ENCODE data around the gene POFUT1. TPM values are rescaled to one million over a fixed set of nuclear protein-coding genes. Genes with fewer than 3 reads are reported as not detected.

POFUT1 gene
- total RNA-seq, 6 experiments from 2014 or later, result 24.2 to 40.2 (median 28.7) TPM

GRCh38 chr20:32281711-32282110 is 74.0 kb downstream of the POFUT1 start:
- TF ChIP-seq CTCF (IDR thresholded peaks at IDR 0.05), result no peak
- TF ChIP-seq POLR2A (IDR thresholded peaks at IDR 0.05), result no peak
- Histone ChIP-seq H3K4me1 (peaks cover 0 to 31% (median 8%) of the 10 kb centered on the region in 4 donors), H3K4me3 (no peak overlapping the region), H3K9me3 (no peaks in the 10 kb centered on the region), H3K27me3 (no peaks in the 10 kb centered on the region), H3K36me3 (no peaks in the 10 kb centered on the region), H3K27ac (peak overlapping the region in 1 of 3 donors; percentile 30)
- intact Hi-C loops (cut with DNase I), result no loop called here
- ATAC-seq, result no peak
- DNase-seq, result no peak
- WGBS (ENCODE audit: insufficient coverage, low coverage, low lambda C conversion rate, missing lambda C conversion rate), result 89% methylated on average over 4 of the region's 4 CpGs

GRCh38 chr20:32282461-32282860 is 74.8 kb downstream of the POFUT1 start:
- Histone ChIP-seq H3K27ac (peak overlapping the region in 2 of 3 donors; percentile 30 to 35), H3K9me3 (no peaks in the 10 kb centered on the region), H3K4me1 (peaks cover 0 to 31% (median 12%) of the 10 kb centered on the region in 4 donors), H3K27me3 (no peaks in the 10 kb centered on the region), H3K4me3 (no peak overlapping the region), H3K36me3 (no peaks in the 10 kb centered on the region)
- ATAC-seq, result peak; percentile 76 to 93 (median 90)
- DNase-seq, result peak; percentile 55 to 88 (median 85)
- no peak for TF ChIP-seq CTCF (IDR thresholded peaks at IDR 0.05)
- TF ChIP-seq POLR2A (IDR thresholded peaks at IDR 0.05), result no peak
- 50% methylated on average over 2 of the region's 4 CpGs for WGBS (ENCODE audit: insufficient coverage, low coverage, low lambda C conversion rate, missing lambda C conversion rate)
- intact Hi-C loops (cut with DNase I), result no loop called here

- DNase-seq, result no peak
- ATAC-seq, result no peak
- 43% methylated on average over 2 of the region's 3 CpGs for WGBS (ENCODE audit: insufficient coverage, low coverage, low lambda C conversion rate, missing lambda C conversion rate)
- Histone ChIP-seq H3K27ac (no peak overlapping the region), H3K9me3 (no peaks in the 10 kb centered on the region), H3K4me3 (no peak overlapping the region), H3K27me3 (no peaks in the 10 kb centered on the region), H3K4me1 (peaks cover 0 to 43% (median 20%) of the 10 kb centered on the region in 4 donors), H3K36me3 (no peaks in the 10 kb centered on the region)
- intact Hi-C loops (cut with DNase I), result no loop called here
- no peak for TF ChIP-seq POLR2A (IDR thresholded peaks at IDR 0.05)
- no peak for TF ChIP-seq CTCF (IDR thresholded peaks at IDR 0.05)
These were observed 77.5 kb downstream of the POFUT1 start for GRCh38 chr20:32285082-32285620.

- Histone ChIP-seq H3K9me3 (no peaks in the 10 kb centered on the region), H3K27me3 (no peaks in the 10 kb centered on the region), H3K36me3 (no peaks in the 10 kb centered on the region), H3K4me3 (no peak overlapping the region), H3K4me1 (peaks cover 0 to 50% (median 24%) of the 10 kb centered on the region in 4 donors), H3K27ac (no peak overlapping the region)
- ATAC-seq (peak in 1 of 4 donors; percentile 18), DNase-seq (no peak)
- WGBS (ENCODE audit: insufficient coverage, low coverage, low lambda C conversion rate, missing lambda C conversion rate), result 54% methylated on average over 4 of the region's 4 CpGs
- no peak for TF ChIP-seq POLR2A (IDR thresholded peaks at IDR 0.05)
- no peak for TF ChIP-seq CTCF (IDR thresholded peaks at IDR 0.05)
- intact Hi-C loops (cut with DNase I), result no loop called here
These were observed 78.1 kb downstream of the POFUT1 start for GRCh38 chr20:32285621-32286371.
